ENCODE data around the gene ANKS1B. TPM values are rescaled to one million over a fixed set of nuclear protein-coding genes. Genes with fewer than 3 reads are reported as not detected.
"Not testable (repeated sequence)": the region's sequence is repeated elsewhere in the genome, so short reads cannot be mapped to it uniquely, and the experiment has no call there.

ANKS1B gene
- total RNA-seq, 8 experiments from 2014 or later: 4.4 to 49.1 (median 14.2) TPM

- Histone ChIP-seq H3K27ac (no peak overlapping the region), H3K4me1 (replicated peaks in 1 of 2) (no peaks in the 10 kb centered on the region), H3K4me3 (no peak overlapping the region)
- ATAC-seq (replicated peaks in 6 of 8): no peak
- in situ Hi-C loops (cut with MboI; ENCODE audit: low pct_unique_long_range_greater_than_20kb in 2 of 9, low sequenced_read_pairs in 9 of 9, unreplicated experiment in 9 of 9): loop anchor here in 3 of 9 experiments (25.0 kb wide), 3 partner anchors 165 to 365 kb away; partner anchors contain the start of genes ANKS1B (in 2 of the 3) and BLTP3B (in 1 of the 3)
Measured at GRCh38 chr12:99822273-99822672, 162.5 kb downstream of the ANKS1B start.

GRCh38 chr12:99810718-99811593, 173.8 kb downstream of the ANKS1B start:
- peak in 6 of 8 experiments; percentile 43 to 92 (median 72) for ATAC-seq (replicated peaks in 6 of 8)
- WGBS, 10 experiments: 0 to 63% (median 38%) methylated on average over 1 to 2 of the region's 2 CpGs; no CpG with 5 or more reads in 2 of the 10 experiments
- in situ Hi-C loops (cut with MboI; ENCODE audit: low pct_unique_long_range_greater_than_20kb in 2 of 9, low sequenced_read_pairs in 9 of 9, unreplicated experiment in 9 of 9): loop anchor here in 3 of 9 experiments (25.0 kb wide), 3 partner anchors 176 to 376 kb away; partner anchors contain the start of genes ANKS1B (in 2 of the 3) and BLTP3B (in 1 of the 3)

GRCh38 chr12:99809909-99810308, 174.8 kb downstream of the ANKS1B start:
- no peak for ATAC-seq (replicated peaks in 6 of 8)
- no peak overlapping the region for H3K4me3 ChIP-seq
- H3K4me1 ChIP-seq (replicated peaks in 1 of 2): peaks cover 0 to 6% of the 10 kb centered on the region in 2 donors
- no peak overlapping the region for H3K27ac ChIP-seq
- in situ Hi-C loops (cut with MboI; ENCODE audit: low pct_unique_long_range_greater_than_20kb in 2 of 9, low sequenced_read_pairs in 9 of 9, unreplicated experiment in 9 of 9): loop anchor here in 3 of 9 experiments (25.0 kb wide), 3 partner anchors 177 to 377 kb away; partner anchors contain the start of genes ANKS1B (in 2 of the 3) and BLTP3B (in 1 of the 3)
- 70 to 90% (median 81%) methylated on average over 3 to 8 of the region's 8 CpGs for WGBS, 10 experiments

More at GRCh38 chr12:99810718-99811593, 173.8 kb downstream of the ANKS1B start:
- H3K4me3 ChIP-seq: no peak overlapping the region
- H3K4me1 ChIP-seq (replicated peaks in 1 of 2): peaks cover 0 to 6% of the 10 kb centered on the region in 2 donors
- H3K27ac ChIP-seq: no peak overlapping the region

- WGBS, 10 experiments: 70 to 100% (median 95%) methylated on average over 1 to 8 of the region's 9 CpGs; no CpG with 5 or more reads in 2 of the 10 experiments
- ATAC-seq (replicated peaks in 6 of 8): no peak
- in situ Hi-C loops (cut with MboI; ENCODE audit: low pct_unique_long_range_greater_than_20kb in 2 of 9, low sequenced_read_pairs in 9 of 9, unreplicated experiment in 9 of 9): loop anchor here in 3 of 9 experiments (25.0 kb wide), 3 partner anchors 181 to 381 kb away; partner anchors contain the start of genes ANKS1B (in 2 of the 3) and BLTP3B (in 1 of the 3)
- H3K27ac ChIP-seq: no peak overlapping the region
- no peak overlapping the region for H3K4me3 ChIP-seq
- H3K4me1 ChIP-seq (replicated peaks in 1 of 2): peaks cover 0 to 6% of the 10 kb centered on the region in 2 donors
Measured at GRCh38 chr12:99806304-99806703, 178.4 kb downstream of the ANKS1B start.

GRCh38 chr12:99804715-99805114, 180.0 kb downstream of the ANKS1B start:
- in situ Hi-C loops (cut with MboI; ENCODE audit: low pct_unique_long_range_greater_than_20kb in 2 of 9, low sequenced_read_pairs in 9 of 9, unreplicated experiment in 9 of 9): loop anchor here in 3 of 9 experiments (25.0 kb wide), 3 partner anchors 183 to 383 kb away; partner anchors contain the start of genes ANKS1B (in 2 of the 3) and BLTP3B (in 1 of the 3)
- Histone ChIP-seq H3K4me1 (replicated peaks in 1 of 2) (no peaks in the 10 kb centered on the region), H3K4me3 (no peak overlapping the region), H3K27ac (no peak overlapping the region)
- no peak for ATAC-seq (replicated peaks in 6 of 8)

- H3K4me3 ChIP-seq: no peak overlapping the region
- ATAC-seq (replicated peaks in 6 of 8): peak in 2 of 8 experiments; percentile 74 to 90
- no peaks in the 10 kb centered on the region for H3K4me1 ChIP-seq (replicated peaks in 1 of 2)
- in situ Hi-C loops (cut with MboI; ENCODE audit: low pct_unique_long_range_greater_than_20kb in 2 of 9, low sequenced_read_pairs in 9 of 9, unreplicated experiment in 9 of 9): loop anchor here in 3 of 9 experiments (25.0 kb wide), 3 partner anchors 187 to 387 kb away; partner anchors contain the start of genes ANKS1B (in 2 of the 3) and BLTP3B (in 1 of the 3)
- no peak overlapping the region for H3K27ac ChIP-seq
- 66 to 100% (median 93%) methylated on average over 1 to 2 of the region's 2 CpGs; no CpG with 5 or more reads in 1 of the 10 experiments for WGBS, 10 experiments
Measured at GRCh38 chr12:99800605-99801004, 184.1 kb downstream of the ANKS1B start.

- H3K27ac ChIP-seq; ATAC-seq (replicated peaks in 6 of 8); in situ Hi-C loops (cut with MboI; ENCODE audit: low pct_unique_long_range_greater_than_20kb in 2 of 9, low sequenced_read_pairs in 9 of 9, unreplicated experiment in 9 of 9); H3K4me3 ChIP-seq; H3K4me1 ChIP-seq (replicated peaks in 1 of 2): not testable (repeated sequence)
- WGBS, 10 experiments: 45 to 100% (median 87%) methylated on average over 1 to 4 of the region's 4 CpGs
Measured at GRCh38 chr12:99797931-99798330, 186.8 kb downstream of the ANKS1B start.

GRCh38 chr12:99783421-99783820, 201.3 kb downstream of the ANKS1B start:
- H3K4me3 ChIP-seq: no peak overlapping the region
- in situ Hi-C loops (cut with MboI; ENCODE audit: low pct_unique_long_range_greater_than_20kb in 2 of 9, low sequenced_read_pairs in 9 of 9, unreplicated experiment in 9 of 9): no loop called here
- WGBS, 10 experiments: 20 to 100% (median 79%) methylated on average over 2 to 3 of the region's 3 CpGs
- H3K4me1 ChIP-seq (replicated peaks in 1 of 2): no peaks in the 10 kb centered on the region
- no peak overlapping the region for H3K27ac ChIP-seq
- ATAC-seq (replicated peaks in 6 of 8): peak in 1 of 8 experiments; percentile 16

- no peak overlapping the region for H3K4me3 ChIP-seq
- H3K4me1 ChIP-seq (replicated peaks in 1 of 2): no peaks in the 10 kb centered on the region
- in situ Hi-C loops (cut with MboI; ENCODE audit: low pct_unique_long_range_greater_than_20kb in 2 of 9, low sequenced_read_pairs in 9 of 9, unreplicated experiment in 9 of 9): loop anchor here in 4 of 9 experiments (25.0 kb wide), 2 partner anchors 385 to 735 kb away; no protein-coding TSS in a partner anchor
- WGBS, 10 experiments: 40 to 100% (median 87%) methylated on average over 1 to 3 of the region's 3 CpGs; no CpG with 5 or more reads in 2 of the 10 experiments
- no peak overlapping the region for H3K27ac ChIP-seq
- ATAC-seq (replicated peaks in 6 of 8): no peak
Measured at GRCh38 chr12:99772274-99772673, 212.5 kb downstream of the ANKS1B start.

- no peak overlapping the region for H3K4me3 ChIP-seq
- no peak overlapping the region for H3K27ac ChIP-seq
- no peaks in the 10 kb centered on the region for H3K4me1 ChIP-seq (replicated peaks in 1 of 2)
- in situ Hi-C loops (cut with MboI; ENCODE audit: low pct_unique_long_range_greater_than_20kb in 2 of 9, low sequenced_read_pairs in 9 of 9, unreplicated experiment in 9 of 9): loop anchor here in 4 of 9 experiments (25.0 kb wide), 2 partner anchors 384 to 734 kb away; no protein-coding TSS in a partner anchor
- no peak for ATAC-seq (replicated peaks in 6 of 8)
Measured at GRCh38 chr12:99771659-99772058, 213.1 kb downstream of the ANKS1B start.

GRCh38 chr12:99769396-99769980, 215.2 kb downstream of the ANKS1B start:
- H3K4me3 ChIP-seq: no peak overlapping the region
- in situ Hi-C loops (cut with MboI; ENCODE audit: low pct_unique_long_range_greater_than_20kb in 2 of 9, low sequenced_read_pairs in 9 of 9, unreplicated experiment in 9 of 9): loop anchor here in 5 of 9 experiments (10.0 to 25.0 kb wide), 3 partner anchors 382 to 732 kb away; no protein-coding TSS in a partner anchor
- no peaks in the 10 kb centered on the region for H3K4me1 ChIP-seq (replicated peaks in 1 of 2)
- no peak for ATAC-seq (replicated peaks in 6 of 8)
- H3K27ac ChIP-seq: no peak overlapping the region
- 43 to 100% (median 82%) methylated on average over 1 of the region's 1 CpG; no CpG with 5 or more reads in 3 of the 10 experiments for WGBS, 10 experiments

GRCh38 chr12:99768758-99769157, 216.0 kb downstream of the ANKS1B start:
- Histone ChIP-seq H3K27ac (no peak overlapping the region), H3K4me1 (replicated peaks in 1 of 2) (no peaks in the 10 kb centered on the region), H3K4me3 (no peak overlapping the region)
- in situ Hi-C loops (cut with MboI; ENCODE audit: low pct_unique_long_range_greater_than_20kb in 2 of 9, low sequenced_read_pairs in 9 of 9, unreplicated experiment in 9 of 9): loop anchor here in 5 of 9 experiments (10.0 to 25.0 kb wide), 3 partner anchors 381 to 731 kb away; no protein-coding TSS in a partner anchor
- 72 to 100% (median 94%) methylated on average over 1 to 7 of the region's 7 CpGs; no CpG with 5 or more reads in 2 of the 10 experiments for WGBS, 10 experiments
- no peak for ATAC-seq (replicated peaks in 6 of 8)

Data from motor neuron (in vitro differentiated cells).